Nephron (organoid): ENCODE measurements around the gene KLC3.
A peak's percentile ranks its signal among the peaks of the same experiment; 100 is the strongest.
"Not testable (repeated sequence)": the region's sequence is repeated elsewhere in the genome, so short reads cannot be mapped to it uniquely, and the experiment has no call there.

Experiments used
- H3K27ac Mint-ChIP-seq, 3 experiments: 2 replicates each; pipeline ENCODE4 v1.8.0; 2020; ENCODE audit warnings: mixed read lengths in 3 of 3, mild to moderate bottlenecking in 2 of 3, moderate library complexity in 1 of 3
- H3K27me3 Mint-ChIP-seq: 2 replicates; pipeline ENCODE4 v1.8.0; 2021; ENCODE audit warnings: low read depth, mild to moderate bottlenecking, moderate library complexity, mixed read lengths
- H3K36me3 Mint-ChIP-seq: 2 replicates; pipeline ENCODE4 v1.8.0; 2020; ENCODE audit warnings: low read depth, mixed read lengths
- H3K4me1 Mint-ChIP-seq: 2 replicates; pipeline ENCODE4 v1.8.0; 2020; ENCODE audit warnings: mixed read lengths
- H3K4me3 Mint-ChIP-seq, 3 experiments: 2 replicates each; pipeline ENCODE4 v1.8.0; 2020; ENCODE audit warnings: mild to moderate bottlenecking in 3 of 3, mixed read lengths in 3 of 3, moderate library complexity in 2 of 3
- H3K9me3 Mint-ChIP-seq: 2 replicates; pipeline ENCODE4 v1.8.0; 2020; ENCODE audit warnings: mixed read lengths
- CTCF ChIP-seq, 3 experiments: fragments of 200-600 bp; sonication (generic); IDR thresholded peaks; one replicate each; pipeline ENCODE4 v1.5.0; 2021; ENCODE audit warnings: antibody characterized with exemption in 3 of 3; ENCODE audit not compliant: unreplicated experiment in 3 of 3

Gene KLC3

DNA sequence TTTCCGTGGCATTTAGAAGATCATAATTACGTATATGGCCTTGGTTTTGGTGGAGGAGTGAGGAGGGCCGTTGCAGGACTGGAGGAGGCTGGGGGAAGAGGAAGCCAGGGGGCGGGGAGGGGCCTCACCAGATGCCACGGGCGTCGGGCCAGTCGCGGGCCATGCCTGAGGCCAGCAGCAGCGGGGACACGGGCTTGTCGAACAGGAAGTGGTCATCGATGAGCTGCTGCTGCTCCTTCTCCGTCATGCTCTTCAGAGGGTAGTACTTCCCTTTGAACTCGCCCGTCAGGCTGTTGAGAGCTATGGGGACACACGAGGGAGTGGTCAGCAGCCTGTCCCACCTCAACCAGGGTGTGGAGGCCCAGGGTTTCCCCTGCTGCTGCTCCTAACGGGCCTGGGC lies 28.9 kb upstream of the KLC3 start:
- Mint-ChIP-seq H3K9me3 (no peaks in the 10 kb centered on the region), H3K27me3 (peaks cover 20% of the 10 kb centered on the region), H3K4me1 (no peaks in the 10 kb centered on the region), H3K4me3 (no peak overlapping the region), H3K36me3 (no peaks in the 10 kb centered on the region), H3K27ac (no peak overlapping the region)
- TF ChIP-seq CTCF (IDR thresholded peaks at IDR 0.05; ENCODE audit: unreplicated experiment in 3 of 3), result no peak

DNA sequence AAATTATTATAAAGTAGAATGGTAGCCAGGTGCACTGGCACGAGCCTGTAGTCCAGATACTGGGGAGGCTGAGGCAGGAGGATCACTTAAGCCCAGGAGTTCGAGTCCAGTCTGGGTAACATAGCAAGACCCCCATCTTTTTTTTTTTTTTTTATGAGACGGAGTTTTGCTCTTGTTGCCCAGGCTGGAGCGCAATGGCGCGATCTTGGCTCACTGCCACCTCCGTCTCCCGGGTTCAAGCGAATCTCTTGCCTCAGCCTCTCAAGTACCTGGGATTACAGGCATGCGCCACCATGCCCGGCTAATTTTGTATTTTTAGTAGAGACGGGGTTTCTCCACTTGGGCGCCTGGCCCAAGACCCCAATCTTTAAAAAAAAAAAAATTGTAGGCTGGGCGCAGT lies 28.3 kb upstream of the KLC3 start:
- H3K4me1 Mint-ChIP-seq, result not testable (repeated sequence)

DNA sequence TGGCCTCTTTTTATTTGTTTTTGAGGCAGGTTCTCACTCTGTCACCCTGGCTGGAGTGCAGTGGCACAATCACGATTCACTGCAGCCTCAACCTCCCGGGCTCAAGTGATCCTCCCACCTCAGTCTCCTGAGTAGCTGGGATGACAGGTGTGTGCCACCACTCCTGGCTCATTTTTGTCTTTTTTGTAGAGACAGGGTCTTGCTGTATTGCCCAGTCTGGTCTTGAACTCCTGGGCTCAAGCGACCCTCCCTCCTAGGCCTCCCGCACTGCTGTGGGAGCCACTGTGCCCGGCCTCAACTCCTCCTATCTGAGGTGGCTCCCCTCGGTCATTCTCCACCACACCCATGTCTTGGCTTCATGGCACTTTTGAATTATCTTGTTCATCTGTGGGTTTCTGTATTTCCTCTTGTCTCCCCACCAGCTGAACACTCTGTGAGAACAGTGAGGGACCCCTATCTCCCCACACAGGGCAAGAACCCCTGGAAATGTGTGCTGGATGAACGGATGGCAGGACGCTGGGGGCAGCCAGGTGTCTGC lies 25.8 kb upstream of the KLC3 start:
- H3K4me1 Mint-ChIP-seq, result no peaks in the 10 kb centered on the region
- H3K9me3 Mint-ChIP-seq, result no peaks in the 10 kb centered on the region
- H3K36me3 Mint-ChIP-seq, result no peaks in the 10 kb centered on the region
- no peak overlapping the region for H3K4me3 Mint-ChIP-seq
- no peak for TF ChIP-seq CTCF (IDR thresholded peaks at IDR 0.05; ENCODE audit: unreplicated experiment in 3 of 3)
- H3K27me3 Mint-ChIP-seq, result peaks cover 36% of the 10 kb centered on the region
- no peak overlapping the region for H3K27ac Mint-ChIP-seq

More for the DNA sequence above, 28.3 kb upstream of the KLC3 start:
- not testable (repeated sequence) for H3K9me3 Mint-ChIP-seq, H3K4me3 Mint-ChIP-seq, H3K36me3 Mint-ChIP-seq, H3K27ac Mint-ChIP-seq
- peaks cover 25% of the 10 kb centered on the region for H3K27me3 Mint-ChIP-seq

GRCh38 chr19:45315304-45315703 lies 25.2 kb upstream of the KLC3 start:
- no peak for TF ChIP-seq CTCF (IDR thresholded peaks at IDR 0.05; ENCODE audit: unreplicated experiment in 3 of 3)
- Mint-ChIP-seq H3K36me3 (no peaks in the 10 kb centered on the region), H3K4me1 (no peaks in the 10 kb centered on the region), H3K27ac (no peak overlapping the region), H3K9me3 (no peaks in the 10 kb centered on the region), H3K27me3 (peaks cover 36% of the 10 kb centered on the region), H3K4me3 (no peak overlapping the region)

GRCh38 chr19:45320997-45321775 lies 19.4 kb upstream of the KLC3 start:
- Mint-ChIP-seq H3K27ac (peak overlapping the region in 1 of 3 experiments; percentile 43), H3K9me3 (no peaks in the 10 kb centered on the region), H3K4me1 (peaks cover 16% of the 10 kb centered on the region), H3K27me3 (peaks cover 30% of the 10 kb centered on the region), H3K36me3 (no peaks in the 10 kb centered on the region), H3K4me3 (peak overlapping the region in 1 of 3 experiments; percentile 72)
- no peak for TF ChIP-seq CTCF (IDR thresholded peaks at IDR 0.05; ENCODE audit: unreplicated experiment in 3 of 3)

DNA sequence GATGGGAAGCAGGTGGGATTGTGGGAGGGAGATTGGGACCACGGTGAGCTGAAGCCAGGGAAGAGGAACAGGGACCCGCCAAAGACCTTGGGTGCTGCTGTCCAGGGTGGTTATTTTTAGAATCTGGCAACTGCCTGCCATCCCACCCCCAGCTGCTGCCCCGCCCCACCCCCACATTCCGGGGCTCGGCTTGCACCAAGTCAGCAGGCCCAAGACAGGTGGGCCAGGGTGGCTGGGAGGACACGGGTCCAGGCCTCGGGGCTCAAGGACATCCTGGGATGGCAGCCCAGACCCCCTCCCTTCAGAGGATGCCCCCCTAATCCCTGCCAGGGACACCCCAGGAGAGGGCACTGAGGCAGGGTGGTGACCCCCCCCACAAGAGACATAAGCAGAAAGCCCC lies 18.7 kb upstream of the KLC3 start:
- H3K27ac Mint-ChIP-seq, result peak overlapping the region; percentile 67 to 82 (median 74)
- peak overlapping the region in 2 of 3 experiments; percentile 62 to 83 for H3K4me3 Mint-ChIP-seq
- TF ChIP-seq CTCF (IDR thresholded peaks at IDR 0.05; ENCODE audit: unreplicated experiment in 3 of 3), result no peak
- no peaks in the 10 kb centered on the region for H3K9me3 Mint-ChIP-seq
- H3K4me1 Mint-ChIP-seq, result peaks cover 19% of the 10 kb centered on the region
- H3K27me3 Mint-ChIP-seq, result peaks cover 25% of the 10 kb centered on the region
- H3K36me3 Mint-ChIP-seq, result no peaks in the 10 kb centered on the region
